Amygdala (tissue), 56 donors: ENCODE data around the gene TUBA4B.

Experiments
- DNase-seq, 56 donors: peaks; one replicate each; lab custom pipeline; 2025; lab: John Stamatoyannopoulos, UW

TUBA4B gene

GRCh38 chr2:219287580-219288265 lies 34.7 kb downstream of the TUBA4B start:
- no peak for DNase-seq

DNA sequence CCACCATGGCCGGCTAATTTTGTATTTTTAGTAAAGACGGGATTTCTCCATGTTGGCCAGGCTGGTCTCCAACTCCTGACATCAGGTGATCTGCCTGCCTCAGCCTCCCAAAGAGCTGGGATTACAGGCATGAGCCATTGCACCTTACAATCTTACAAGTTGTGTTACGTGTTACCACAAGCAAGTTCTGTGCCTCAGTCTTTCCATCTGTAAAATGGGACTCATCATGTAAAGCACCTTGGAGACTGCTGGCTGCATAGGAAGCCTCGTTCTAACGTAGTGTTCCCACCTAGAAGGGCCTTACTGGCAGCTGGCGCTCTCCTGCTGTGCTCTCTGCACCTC lies 36.1 kb downstream of the TUBA4B start:
- no peak for DNase-seq

GRCh38 chr2:219289537-219290361 lies 36.7 kb downstream of the TUBA4B start:
- DNase-seq: peak in 54 of 56 donors; percentile 28 to 95 (median 81)

DNA sequence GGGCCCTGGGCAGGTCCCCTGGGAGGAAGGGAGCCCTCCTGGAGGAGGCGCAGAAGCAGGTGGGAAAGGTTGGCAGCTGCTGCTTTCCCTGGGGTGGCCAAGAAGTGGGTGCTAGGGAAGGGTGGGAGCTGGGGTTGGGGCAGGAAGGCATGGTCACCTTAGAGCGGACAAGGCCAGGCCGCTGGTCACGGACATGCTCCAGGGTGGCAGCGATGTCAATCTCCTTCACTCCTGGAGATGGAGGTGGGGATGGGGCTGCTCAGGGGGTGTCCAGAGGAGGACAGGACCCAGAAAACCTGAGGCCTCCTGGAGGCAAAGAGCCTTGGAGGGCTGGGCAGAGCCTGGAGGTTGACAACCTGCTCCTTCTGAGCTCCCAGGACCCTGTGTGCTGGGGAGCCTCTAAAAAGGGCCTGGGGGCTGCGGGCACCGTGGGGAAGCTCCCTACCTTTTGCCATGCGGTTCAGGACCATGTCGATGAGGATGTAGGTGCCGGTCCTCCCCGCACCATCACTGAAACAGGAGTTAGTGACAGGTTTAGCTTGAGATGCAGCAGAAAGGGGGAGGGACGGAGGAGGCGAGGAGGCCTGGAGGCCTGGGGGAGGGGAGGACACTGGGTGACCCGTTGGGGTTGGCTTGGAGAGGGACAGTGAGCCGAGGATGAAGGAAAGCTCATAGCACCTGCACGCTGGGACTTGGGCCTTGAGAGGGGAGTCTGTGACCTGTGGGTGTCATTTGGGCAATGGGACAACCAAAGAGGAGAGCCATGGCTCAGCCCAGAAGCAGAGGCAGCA lies 37.5 kb downstream of the TUBA4B start:
- DNase-seq: no peak

DNA sequence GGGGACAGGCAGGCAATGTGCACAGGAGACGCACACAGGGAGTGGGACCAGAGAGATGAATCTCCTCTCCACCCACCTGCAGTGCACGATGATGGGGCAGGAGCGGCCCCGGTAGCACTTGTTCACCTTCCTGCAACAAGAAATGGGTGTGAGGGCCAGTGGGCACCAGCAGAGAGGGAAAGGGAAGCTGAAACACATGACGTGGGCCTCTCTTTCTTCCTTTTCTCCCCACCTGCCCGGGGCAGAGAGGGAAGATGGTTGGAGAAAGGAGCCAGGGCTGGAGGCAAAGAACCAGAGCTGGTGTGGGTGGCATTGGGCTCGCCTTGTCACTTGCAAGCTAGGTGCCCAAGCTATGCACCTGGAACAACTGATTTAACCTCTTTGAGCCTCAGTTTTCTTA lies 38.4 kb downstream of the TUBA4B start:
- DNase-seq: no peak

GRCh38 chr2:219291910-219292490 lies 39.0 kb downstream of the TUBA4B start:
- DNase-seq: no peak

DNA sequence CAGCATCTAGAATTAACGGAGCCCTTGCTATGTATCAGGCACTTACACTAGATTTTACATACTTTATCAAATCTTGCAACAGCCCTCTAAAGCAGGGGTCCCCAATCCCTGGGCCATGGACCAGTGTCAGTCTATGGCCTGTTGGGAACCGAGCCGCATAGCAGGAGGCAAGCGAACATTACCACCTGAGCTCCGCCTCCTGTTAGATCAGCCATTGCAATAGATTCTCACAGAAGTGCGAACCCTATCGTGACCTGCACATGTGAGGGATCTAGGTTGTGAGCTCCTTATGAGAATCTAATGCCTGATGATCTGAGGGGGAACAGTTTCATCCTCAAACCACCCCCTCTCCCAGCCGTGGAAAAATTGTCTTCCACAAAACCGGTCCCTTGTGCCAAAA lies 39.6 kb downstream of the TUBA4B start:
- DNase-seq: no peak

DNA sequence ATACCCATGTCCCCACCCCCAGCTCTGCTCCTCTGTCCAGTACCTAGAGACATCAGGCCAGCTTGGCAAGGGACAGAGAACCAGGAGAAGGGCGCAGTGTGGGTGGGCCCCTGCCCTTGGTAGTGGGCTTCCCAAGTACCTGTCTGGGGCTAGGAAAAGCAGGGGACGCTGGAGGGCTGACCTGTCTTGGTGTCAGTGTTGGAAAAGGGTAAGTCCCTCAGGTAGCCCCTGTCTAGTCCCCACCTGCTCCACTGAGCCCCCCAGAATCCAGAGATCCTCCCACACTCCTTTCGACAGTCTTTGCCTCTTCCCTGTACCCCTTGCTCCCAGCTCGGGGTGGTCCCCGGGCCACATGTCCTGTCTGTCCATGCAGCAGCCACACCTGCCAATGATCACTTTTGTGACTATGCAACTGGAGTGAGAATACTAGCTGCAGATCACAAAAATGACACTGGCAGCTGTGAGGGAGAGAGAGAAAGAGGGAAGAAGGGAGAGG lies 40.7 kb downstream of the TUBA4B start:
- no peak for DNase-seq

DNA sequence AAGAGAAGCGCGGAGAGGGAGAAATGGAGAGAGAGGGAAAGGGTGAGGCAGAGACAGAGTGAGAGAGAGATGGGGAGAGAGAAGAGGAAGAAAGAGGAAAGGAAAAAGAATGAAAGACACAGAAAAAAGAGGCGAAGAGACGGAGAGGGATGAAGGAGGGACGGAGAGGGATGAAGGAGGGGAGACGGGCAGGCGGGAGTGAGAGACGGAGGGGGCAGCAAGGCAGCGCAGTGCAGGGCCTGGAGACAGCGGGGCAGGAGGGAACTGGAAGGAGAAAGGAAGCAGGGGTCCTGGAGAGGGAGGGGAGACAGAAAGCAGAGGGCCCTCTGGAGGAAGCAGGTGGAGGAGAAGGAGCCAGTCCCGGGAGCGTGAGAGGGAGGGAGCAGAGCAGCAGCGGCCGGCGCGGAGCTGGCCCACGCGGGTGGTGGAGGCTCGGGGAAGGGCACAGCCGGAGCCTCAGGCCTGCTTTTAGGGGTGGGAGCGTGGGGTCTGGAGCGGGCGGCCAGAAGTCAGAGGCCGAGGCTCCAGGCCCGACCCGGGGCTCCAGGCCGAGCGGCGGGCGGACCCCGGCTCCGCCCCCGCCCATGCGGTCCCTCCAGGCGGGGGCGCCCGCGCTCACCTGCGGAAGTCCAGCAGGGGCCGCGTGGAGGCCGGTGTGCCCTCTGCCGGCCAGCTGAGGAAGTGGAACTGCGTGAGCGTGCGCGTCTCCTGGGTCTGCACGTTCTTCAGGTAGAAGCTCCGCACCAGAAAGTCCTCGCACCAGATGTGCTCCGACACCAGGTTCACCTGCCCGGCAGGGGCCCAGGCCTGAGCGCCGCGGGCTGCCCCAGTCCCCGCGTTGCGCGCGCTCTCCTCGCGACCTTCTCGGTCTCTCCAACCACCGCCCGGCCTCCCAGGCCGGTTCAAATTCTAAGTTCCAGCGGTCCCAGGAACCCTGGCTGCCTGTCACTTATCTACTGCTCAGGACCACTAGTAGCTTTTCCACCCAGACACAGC lies 41.6 kb downstream of the TUBA4B start:
- peak in 51 of 56 donors; percentile 21 to 89 (median 65) for DNase-seq

GRCh38 chr2:219296142-219296541 lies 43.1 kb downstream of the TUBA4B start:
- no peak for DNase-seq

DNA sequence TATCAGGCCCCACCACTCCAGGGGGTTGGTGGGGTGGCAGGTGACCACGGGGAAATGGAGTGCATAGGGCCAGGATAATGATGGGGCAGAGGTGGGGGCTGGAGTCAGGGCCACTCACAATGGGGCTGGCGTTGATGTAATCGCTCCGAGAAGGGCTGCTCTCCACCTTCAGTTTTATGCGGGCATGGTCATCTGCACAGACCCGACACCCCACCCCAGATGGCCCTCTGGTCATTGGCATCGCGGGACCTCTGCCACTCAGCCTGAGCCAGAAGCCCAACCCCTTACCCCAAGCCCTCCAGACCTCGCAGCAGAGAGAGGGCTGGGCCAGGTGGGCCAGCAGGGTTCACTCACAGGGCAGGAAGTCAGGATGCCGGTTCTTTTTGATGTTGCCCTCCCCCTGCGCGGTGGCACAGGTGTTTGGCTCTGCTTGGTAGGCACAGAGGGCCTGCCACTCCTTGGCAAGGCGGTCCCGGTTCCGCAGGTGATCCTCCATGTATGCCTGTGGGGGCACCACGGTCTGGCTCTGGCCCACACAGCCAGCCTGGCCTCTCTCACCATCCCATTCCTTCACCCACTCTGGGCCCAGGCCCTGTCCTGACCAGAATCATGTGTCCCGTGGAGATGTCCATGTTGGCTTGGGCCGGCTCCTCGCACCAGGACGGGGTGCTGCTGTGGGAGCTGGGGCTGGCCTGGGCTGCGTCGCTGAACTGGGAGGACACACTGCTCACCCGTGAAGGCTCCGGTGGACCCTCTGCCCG lies 43.8 kb downstream of the TUBA4B start:
- no peak for DNase-seq

DNA sequence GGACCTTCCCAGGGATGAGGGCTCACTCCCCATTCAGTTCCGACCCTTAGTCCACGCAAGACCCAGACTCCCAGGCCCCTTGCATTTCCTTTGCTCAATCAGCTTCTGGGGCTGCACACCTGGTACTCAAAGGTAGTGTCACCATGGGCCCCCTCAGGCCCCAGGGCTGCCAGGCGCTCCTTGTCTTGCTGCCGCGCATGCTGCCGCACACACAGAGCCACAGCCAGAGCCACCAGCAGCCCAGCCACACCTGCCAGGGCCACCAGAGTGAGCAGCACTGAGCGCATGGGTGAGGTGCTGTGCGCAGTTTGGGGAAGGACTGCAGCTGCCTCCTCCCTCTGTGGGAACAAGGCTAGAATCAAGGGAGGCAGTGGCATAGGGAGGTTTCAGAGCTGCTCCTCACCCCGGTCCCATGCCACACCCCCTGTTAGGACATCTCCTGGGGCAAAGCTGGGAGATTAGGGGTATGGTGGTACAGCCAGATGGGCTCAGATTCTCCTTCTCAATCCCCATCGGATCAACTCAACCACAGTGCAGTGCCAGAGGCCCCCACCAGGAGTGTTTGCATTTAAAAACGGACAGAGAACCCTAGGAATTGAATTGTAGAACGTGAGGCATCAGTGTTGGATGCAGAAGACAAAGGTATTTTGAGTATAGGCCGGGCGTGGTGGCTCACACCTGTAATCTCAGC lies 44.9 kb downstream of the TUBA4B start:
- DNase-seq: no peak

- DNase-seq: peak in 54 of 56 donors; percentile 23 to 92 (median 74)
Observed at GRCh38 chr2:219298759-219299371, 45.8 kb downstream of the TUBA4B start.

- no peak for DNase-seq
Observed at GRCh38 chr2:219299372-219299760, 46.3 kb downstream of the TUBA4B start.

GRCh38 chr2:219300022-219300421 lies 47.0 kb downstream of the TUBA4B start:
- DNase-seq: no peak

DNA sequence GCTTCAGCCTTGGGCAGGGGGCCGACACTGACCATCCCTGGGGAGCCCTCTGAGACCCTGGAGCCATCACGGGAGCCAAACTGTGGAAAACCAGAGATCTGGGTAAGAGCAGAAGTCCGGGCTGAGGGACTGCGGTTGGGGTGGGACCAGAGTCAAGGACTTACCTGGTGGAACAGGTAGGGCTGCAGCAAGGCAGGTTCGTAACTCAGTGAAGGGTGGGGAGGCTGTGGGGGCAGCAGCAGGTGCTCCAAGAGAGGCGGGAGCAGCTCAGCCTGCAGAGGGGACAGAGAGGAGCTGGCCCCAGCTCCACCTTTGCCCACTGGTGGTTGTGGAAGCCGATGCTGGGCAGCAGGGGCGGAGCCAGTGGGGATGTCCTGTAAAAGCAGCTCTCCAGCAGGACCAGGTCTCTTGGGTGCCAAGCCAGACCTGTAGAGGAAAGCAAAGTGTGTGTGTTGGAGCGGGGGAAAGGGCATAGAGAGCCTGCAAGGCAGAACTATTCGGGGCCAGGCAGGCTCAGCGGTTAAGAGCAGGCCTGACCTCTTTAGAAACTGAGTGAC lies 49.4 kb downstream of the TUBA4B start:
- DNase-seq: no peak

DNA sequence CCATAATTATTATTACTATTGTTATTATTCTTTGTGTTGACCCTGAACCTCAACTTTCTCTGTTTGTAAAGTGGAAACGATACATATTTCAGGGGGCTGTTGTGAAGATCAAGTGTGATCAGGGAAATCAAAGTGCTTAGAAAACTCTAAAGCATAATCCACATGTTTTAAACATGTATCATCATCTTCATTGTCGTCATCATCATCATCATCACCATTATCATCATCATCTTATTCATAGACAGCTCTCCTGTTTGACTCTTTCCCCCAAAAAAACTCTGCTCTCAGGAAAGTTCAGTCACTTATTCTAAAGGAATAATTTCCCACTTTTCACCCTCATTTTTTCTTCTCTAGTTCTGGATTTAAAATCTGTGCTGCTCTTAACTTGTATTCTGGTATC lies 51.2 kb downstream of the TUBA4B start:
- no peak for DNase-seq
